T-helper 1 cell treated with Interleukin-12 subunit alpha and Interleukin-12 subunit beta and Interleukin-4 antibody, amounts not matched to agents 30 μg/mL and 1 μg/mL, for 36 hours (primary cell): ENCODE data around the gene SLC1A5.
A peak's percentile ranks its signal among the peaks of the same experiment; 100 is the strongest.
"Not testable (repeated sequence)": the region's sequence is repeated elsewhere in the genome, so short reads cannot be mapped to it uniquely, and the experiment has no call there.

ENCODE experiments used
- H3K27ac Mint-ChIP-seq: one replicate; pipeline ENCODE4 v1.8.0; 2021; ENCODE audit warnings: mild to moderate bottlenecking, mixed read lengths
- H3K27me3 Mint-ChIP-seq: one replicate; pipeline ENCODE4 v1.8.0; 2021; ENCODE audit warnings: low read depth, mixed read lengths
- H3K36me3 Mint-ChIP-seq: one replicate; pipeline ENCODE4 v1.8.0; 2021; ENCODE audit warnings: low read depth, mixed read lengths
- H3K4me1 Mint-ChIP-seq: one replicate; pipeline ENCODE4 v1.8.0; 2021; ENCODE audit warnings: low read depth, mixed read lengths
- H3K4me3 Mint-ChIP-seq: one replicate; pipeline ENCODE4 v1.8.0; 2021; ENCODE audit warnings: mild to moderate bottlenecking, moderate library complexity, mixed read lengths
- H3K9me3 Mint-ChIP-seq: one replicate; pipeline ENCODE4 v1.8.0; 2021; ENCODE audit warnings: mixed read lengths

Gene SLC1A5

GRCh38 chr19:46766569-46767317, 21.7 kb downstream of the SLC1A5 start:
- H3K27ac Mint-ChIP-seq, result peak overlapping the region; percentile 43

GRCh38 chr19:46764817-46765291, 23.5 kb downstream of the SLC1A5 start:
- Mint-ChIP-seq H3K36me3 (peaks cover 1% of the 10 kb centered on the region), H3K27ac (no peak overlapping the region), H3K4me3 (no peak overlapping the region), H3K27me3 (no peaks in the 10 kb centered on the region), H3K4me1 (peaks cover 2% of the 10 kb centered on the region), H3K9me3 (no peaks in the 10 kb centered on the region)

More at GRCh38 chr19:46766569-46767317, 21.7 kb downstream of the SLC1A5 start:
- no peak overlapping the region for H3K4me3 Mint-ChIP-seq
- no peaks in the 10 kb centered on the region for H3K27me3 Mint-ChIP-seq
- H3K9me3 Mint-ChIP-seq, result no peaks in the 10 kb centered on the region
- peaks cover 1% of the 10 kb centered on the region for H3K36me3 Mint-ChIP-seq
- peaks cover 2% of the 10 kb centered on the region for H3K4me1 Mint-ChIP-seq

GRCh38 chr19:46762245-46762890, 26.0 kb downstream of the SLC1A5 start:
- Mint-ChIP-seq H3K36me3 (peaks cover 1% of the 10 kb centered on the region), H3K27me3 (no peaks in the 10 kb centered on the region), H3K4me3 (no peak overlapping the region), H3K9me3 (no peaks in the 10 kb centered on the region), H3K27ac (no peak overlapping the region), H3K4me1 (peaks cover 2% of the 10 kb centered on the region)

GRCh38 chr19:46761418-46761831, 27.0 kb downstream of the SLC1A5 start:
- Mint-ChIP-seq H3K4me1 (no peaks in the 10 kb centered on the region), H3K36me3 (no peaks in the 10 kb centered on the region), H3K9me3 (no peaks in the 10 kb centered on the region), H3K27ac (no peak overlapping the region), H3K27me3 (no peaks in the 10 kb centered on the region), H3K4me3 (no peak overlapping the region)

GRCh38 chr19:46760897-46761296, 27.5 kb downstream of the SLC1A5 start:
- not testable (repeated sequence) for H3K4me3 Mint-ChIP-seq, H3K36me3 Mint-ChIP-seq, H3K9me3 Mint-ChIP-seq, H3K27ac Mint-ChIP-seq, H3K4me1 Mint-ChIP-seq, H3K27me3 Mint-ChIP-seq

- Mint-ChIP-seq H3K4me3 (no peak overlapping the region), H3K36me3 (no peaks in the 10 kb centered on the region), H3K27ac (no peak overlapping the region), H3K9me3 (no peaks in the 10 kb centered on the region), H3K27me3 (no peaks in the 10 kb centered on the region), H3K4me1 (no peaks in the 10 kb centered on the region)
Observed at GRCh38 chr19:46760363-46760762, 28.0 kb downstream of the SLC1A5 start.

GRCh38 chr19:46759817-46760333, 28.5 kb downstream of the SLC1A5 start:
- Mint-ChIP-seq H3K36me3 (no peaks in the 10 kb centered on the region), H3K4me3 (no peak overlapping the region), H3K4me1 (no peaks in the 10 kb centered on the region), H3K9me3 (no peaks in the 10 kb centered on the region), H3K27me3 (no peaks in the 10 kb centered on the region), H3K27ac (no peak overlapping the region)

- H3K4me3 Mint-ChIP-seq, result no peak overlapping the region
- H3K27ac Mint-ChIP-seq, result no peak overlapping the region
- H3K4me1 Mint-ChIP-seq, result no peaks in the 10 kb centered on the region
- no peaks in the 10 kb centered on the region for H3K27me3 Mint-ChIP-seq
- H3K9me3 Mint-ChIP-seq, result no peaks in the 10 kb centered on the region
- H3K36me3 Mint-ChIP-seq, result no peaks in the 10 kb centered on the region
Observed at GRCh38 chr19:46759206-46759605, 29.2 kb downstream of the SLC1A5 start.

GRCh38 chr19:46756544-46756888, 31.9 kb downstream of the SLC1A5 start:
- no peaks in the 10 kb centered on the region for H3K36me3 Mint-ChIP-seq
- H3K9me3 Mint-ChIP-seq, result no peaks in the 10 kb centered on the region
- H3K27ac Mint-ChIP-seq, result no peak overlapping the region

GRCh38 chr19:46755853-46756543, 32.4 kb downstream of the SLC1A5 start:
- Mint-ChIP-seq H3K27ac (no peak overlapping the region), H3K36me3 (no peaks in the 10 kb centered on the region), H3K9me3 (no peaks in the 10 kb centered on the region), H3K4me3 (no peak overlapping the region), H3K4me1 (peaks cover 7% of the 10 kb centered on the region), H3K27me3 (no peaks in the 10 kb centered on the region)

More at GRCh38 chr19:46756544-46756888, 31.9 kb downstream of the SLC1A5 start:
- no peak overlapping the region for H3K4me3 Mint-ChIP-seq
- no peaks in the 10 kb centered on the region for H3K27me3 Mint-ChIP-seq
- H3K4me1 Mint-ChIP-seq, result peaks cover 7% of the 10 kb centered on the region

GRCh38 chr19:46755077-46755852, 33.1 kb downstream of the SLC1A5 start:
- no peak overlapping the region for H3K4me3 Mint-ChIP-seq
- H3K9me3 Mint-ChIP-seq, result no peaks in the 10 kb centered on the region
- H3K36me3 Mint-ChIP-seq, result no peaks in the 10 kb centered on the region
- no peak overlapping the region for H3K27ac Mint-ChIP-seq
- H3K27me3 Mint-ChIP-seq, result no peaks in the 10 kb centered on the region
- peaks cover 7% of the 10 kb centered on the region for H3K4me1 Mint-ChIP-seq

GRCh38 chr19:46753420-46754155, 34.8 kb downstream of the SLC1A5 start:
- no peaks in the 10 kb centered on the region for H3K9me3 Mint-ChIP-seq
- H3K4me1 Mint-ChIP-seq, result peaks cover 8% of the 10 kb centered on the region
- H3K27ac Mint-ChIP-seq, result peak overlapping the region; percentile 15
- H3K27me3 Mint-ChIP-seq, result no peaks in the 10 kb centered on the region
- H3K36me3 Mint-ChIP-seq, result peaks cover 2% of the 10 kb centered on the region
- no peak overlapping the region for H3K4me3 Mint-ChIP-seq

- Mint-ChIP-seq H3K4me1 (peaks cover 21% of the 10 kb centered on the region), H3K4me3 (peak overlapping the region; percentile 49), H3K36me3 (peaks cover 2% of the 10 kb centered on the region), H3K27ac (peak overlapping the region; percentile 1), H3K27me3 (no peaks in the 10 kb centered on the region), H3K9me3 (no peaks in the 10 kb centered on the region)
Observed at GRCh38 chr19:46748325-46749109, 39.9 kb downstream of the SLC1A5 start.
